Measurements from ENCODE around the gene SMARCD1. TPM values are rescaled to one million over a fixed set of nuclear protein-coding genes. Genes with fewer than 3 reads are reported as not detected.

SMARCD1 gene
- total RNA-seq, 1 donor from 2014 or later, result 35.1 TPM

- DNase-seq (ENCODE audit: low spot score in 2 of 2), result no peak
- FAIRE-seq, result no peak
Observed at GRCh38 chr12:50056639-50056976, 28.5 kb upstream of the SMARCD1 start.

GRCh38 chr12:50057000-50057841 is 27.9 kb upstream of the SMARCD1 start, which contains the start of gene ASIC1:
Gene ASIC1 (plus strand): TSS chr12:50057596. CDS start chr12:50058767, 1,171 bp downstream.
- FAIRE-seq, result no peak
- peak; percentile 79 to 88 for DNase-seq (ENCODE audit: low spot score in 2 of 2)

GRCh38 chr12:50057896-50058670 is 27.1 kb upstream of the SMARCD1 start:
- DNase-seq (ENCODE audit: low spot score in 2 of 2), result no peak
- no peak for FAIRE-seq

GRCh38 chr12:50058743-50059312 is 26.3 kb upstream of the SMARCD1 start:
- FAIRE-seq, result no peak
- DNase-seq (ENCODE audit: low spot score in 2 of 2), result no peak

- FAIRE-seq, result no peak
- DNase-seq (ENCODE audit: low spot score in 2 of 2), result no peak
Observed at GRCh38 chr12:50059440-50060119, 25.6 kb upstream of the SMARCD1 start.

- DNase-seq (ENCODE audit: low spot score in 2 of 2) (no peak), FAIRE-seq (no peak)
Observed at GRCh38 chr12:50060120-50060468, 25.0 kb upstream of the SMARCD1 start.

- FAIRE-seq, result no peak
- no peak for DNase-seq (ENCODE audit: low spot score in 2 of 2)
Observed at GRCh38 chr12:50061171-50061570, 24.0 kb upstream of the SMARCD1 start.

GRCh38 chr12:50061946-50062686 is 23.0 kb upstream of the SMARCD1 start:
- FAIRE-seq, result no peak
- no peak for DNase-seq (ENCODE audit: low spot score in 2 of 2)

- FAIRE-seq, result no peak
- no peak for DNase-seq (ENCODE audit: low spot score in 2 of 2)
Observed at GRCh38 chr12:50062728-50063460, 22.2 kb upstream of the SMARCD1 start.

- FAIRE-seq (no peak), DNase-seq (ENCODE audit: low spot score in 2 of 2) (no peak)
Observed at GRCh38 chr12:50065726-50066310, 19.3 kb upstream of the SMARCD1 start.

GRCh38 chr12:50066402-50066801 is 18.7 kb upstream of the SMARCD1 start:
- no peak for FAIRE-seq
- DNase-seq (ENCODE audit: low spot score in 2 of 2), result no peak

- FAIRE-seq (no peak), DNase-seq (ENCODE audit: low spot score in 2 of 2) (no peak)
Observed at GRCh38 chr12:50069069-50069468, 16.1 kb upstream of the SMARCD1 start.

GRCh38 chr12:50069539-50069938 is 15.6 kb upstream of the SMARCD1 start:
- DNase-seq (ENCODE audit: low spot score in 2 of 2) (no peak), FAIRE-seq (no peak)

- FAIRE-seq, result no peak
- DNase-seq (ENCODE audit: low spot score in 2 of 2), result peak in 1 of 2 donors; percentile 77
Observed at GRCh38 chr12:50070314-50071060, 14.7 kb upstream of the SMARCD1 start.

GRCh38 chr12:50072198-50072907 is 12.8 kb upstream of the SMARCD1 start:
- FAIRE-seq (no peak), DNase-seq (ENCODE audit: low spot score in 2 of 2) (no peak)

- FAIRE-seq (no peak), DNase-seq (ENCODE audit: low spot score in 2 of 2) (no peak)
Observed at GRCh38 chr12:50073206-50073605, 11.9 kb upstream of the SMARCD1 start.

- DNase-seq (ENCODE audit: low spot score in 2 of 2), result no peak
- no peak for FAIRE-seq
Observed at GRCh38 chr12:50073712-50074111, 11.4 kb upstream of the SMARCD1 start.
